H9 (cell line): ENCODE results near the gene PALM2AKAP2. TPM values are rescaled to one million over a fixed set of nuclear protein-coding genes. Genes with fewer than 3 reads are reported as not detected.
A peak's percentile ranks its signal among the peaks of the same experiment; 100 is the strongest.

Experiments
- DNase-seq: peaks from one replicate; pipeline ENCODE4 v3.0.0-alpha.2; 2017
- H2AFZ ChIP-seq: one replicate; pipeline ENCODE4 v1.6.1; 2013; ENCODE audit warnings: mild to moderate bottlenecking, low read length, control low read depth, moderate library complexity
- H2AK5ac ChIP-seq: 2 replicates; pipeline ENCODE4 v1.6.1; 2013; ENCODE audit warnings: low read length, control low read depth, mixed read lengths; ENCODE audit not compliant: insufficient read length
- H2BK120ac ChIP-seq: one replicate; pipeline ENCODE4 v1.6.1; 2013; ENCODE audit warnings: low read depth, mild to moderate bottlenecking, low read length, control low read depth, inconsistent platforms; ENCODE audit not compliant: poor library complexity, severe bottlenecking
- H2BK12ac ChIP-seq: 2 replicates; pipeline ENCODE4 v1.6.1; 2013; ENCODE audit warnings: low read length, control low read depth, mixed read lengths, low read depth; ENCODE audit not compliant: insufficient read length
- H2BK15ac ChIP-seq: 2 replicates; pipeline ENCODE4 v1.6.1; 2013; ENCODE audit warnings: low read depth, low read length, control low read depth
- H2BK20ac ChIP-seq: one replicate; pipeline ENCODE4 v1.6.1; 2013; ENCODE audit warnings: low read depth, mild to moderate bottlenecking, low read length, control low read depth, inconsistent platforms; ENCODE audit not compliant: poor library complexity, severe bottlenecking
- H2BK5ac ChIP-seq: 2 replicates; pipeline ENCODE4 v1.6.1; 2013; ENCODE audit warnings: low read length, control low read depth, mixed read lengths; ENCODE audit not compliant: insufficient read length
- H3K14ac ChIP-seq: 2 replicates; pipeline ENCODE4 v1.6.1; 2013; ENCODE audit warnings: low read length, control low read depth; ENCODE audit not compliant: insufficient read depth
- H3K18ac ChIP-seq: 2 replicates; pipeline ENCODE4 v1.6.1; 2013; ENCODE audit warnings: low read depth, mild to moderate bottlenecking, mixed read lengths, low read length, control low read depth; ENCODE audit not compliant: insufficient read length
- H3K23ac ChIP-seq: 2 replicates; pipeline ENCODE4 v1.6.1; 2013; ENCODE audit warnings: low read length, control low read depth, mixed read lengths, low read depth; ENCODE audit not compliant: insufficient read length
- H3K23me2 ChIP-seq: 2 replicates; pipeline ENCODE4 v1.6.1; 2013; ENCODE audit warnings: low read depth, mild to moderate bottlenecking, mixed read lengths, low read length, control low read depth; ENCODE audit not compliant: insufficient read length, poor library complexity, severe bottlenecking
- H3K27ac ChIP-seq: 2 replicates; pipeline ENCODE4 v1.5.1; 2013; ENCODE audit warnings: low read length, control low read depth, mixed read lengths, low read depth; ENCODE audit not compliant: insufficient read length
- H3K27me3 ChIP-seq: 2 replicates; pipeline ENCODE4 v1.6.1; 2013; ENCODE audit warnings: low read length, control low read depth, inconsistent platforms; ENCODE audit not compliant: insufficient read depth
- H3K4ac ChIP-seq: 2 replicates; pipeline ENCODE4 v1.6.1; 2013; ENCODE audit warnings: low read depth, mild to moderate bottlenecking, control low read depth, inconsistent platforms, low read length, moderate library complexity
- H3K4me1 ChIP-seq: 2 replicates; pipeline ENCODE4 v1.6.1; 2013; ENCODE audit warnings: low read length, control low read depth, inconsistent platforms; ENCODE audit not compliant: insufficient read depth
- H3K4me2 ChIP-seq: 2 replicates; pipeline ENCODE4 v1.6.1; 2013; ENCODE audit warnings: low read length, control low read depth, mixed read lengths; ENCODE audit not compliant: insufficient read length, insufficient read depth
- H3K56ac ChIP-seq: 2 replicates; pipeline ENCODE4 v1.6.1; 2013; ENCODE audit warnings: low read depth, mild to moderate bottlenecking, mixed read lengths, low read length, control low read depth; ENCODE audit not compliant: insufficient read length
- H3K79me1 ChIP-seq: 2 replicates; pipeline ENCODE4 v1.6.1; 2013; ENCODE audit warnings: low read depth, mild to moderate bottlenecking, moderate library complexity, low read length, control low read depth, inconsistent platforms; ENCODE audit not compliant: insufficient read depth, poor library complexity, severe bottlenecking
- H3K79me2 ChIP-seq: 2 replicates; pipeline ENCODE4 v1.6.1; 2013; ENCODE audit warnings: low read length, control low read depth, inconsistent platforms; ENCODE audit not compliant: insufficient read depth
- H3K9ac ChIP-seq: 2 replicates; pipeline ENCODE4 v1.6.1; 2013; ENCODE audit warnings: low read length, control low read depth, mixed read lengths; ENCODE audit not compliant: insufficient read length; ENCODE audit errors: extremely low read depth
- H3K9me3 ChIP-seq: one replicate; pipeline ENCODE4 v1.6.1; 2013; ENCODE audit warnings: low read depth, low read length, inconsistent platforms; ENCODE audit not compliant: control insufficient read depth
- H3T11ph ChIP-seq: one replicate; pipeline ENCODE4 v1.6.1; 2013; ENCODE audit warnings: mild to moderate bottlenecking, low read length, control low read depth, inconsistent platforms
- H4K20me1 ChIP-seq: one replicate; pipeline ENCODE4 v1.6.1; 2013; ENCODE audit not compliant: control insufficient read depth, insufficient read length, insufficient read depth
- H4K5ac ChIP-seq: 2 replicates; pipeline ENCODE4 v1.6.1; 2013; ENCODE audit warnings: low read depth, mild to moderate bottlenecking, mixed read lengths, low read length, control low read depth; ENCODE audit not compliant: insufficient read length
- H4K8ac ChIP-seq: replicated peaks from 2 replicates; pipeline ENCODE4 v1.6.1; 2013; ENCODE audit warnings: low read length, control low read depth, mixed read lengths, low read depth; ENCODE audit not compliant: insufficient read length
- H4K91ac ChIP-seq: 2 replicates; pipeline ENCODE4 v1.6.1; 2013; ENCODE audit warnings: low read depth, mild to moderate bottlenecking, moderate library complexity, mixed read lengths, low read length, control low read depth; ENCODE audit not compliant: insufficient read length
- H3K27ac Mint-ChIP-seq, 3 experiments: 2 replicates in 2 of 3; 3 replicates in 1 of 3; pipeline ENCODE4 v1.8.0; 2020 to 2021; ENCODE audit warnings: mixed read lengths in 3 of 3, mild to moderate bottlenecking in 1 of 3, moderate library complexity in 1 of 3
- H3K27me3 Mint-ChIP-seq: 2 replicates; pipeline ENCODE4 v1.8.0; 2021; ENCODE audit warnings: low read depth, mild to moderate bottlenecking, moderate library complexity, mixed read lengths
- H3K36me3 Mint-ChIP-seq, 3 experiments: 2 replicates in 2 of 3; 3 replicates in 1 of 3; pipeline ENCODE4 v1.8.0; 2020 to 2021; ENCODE audit warnings: low read depth in 3 of 3, mixed read lengths in 3 of 3; ENCODE audit not compliant: insufficient read depth in 1 of 3
- H3K4me1 Mint-ChIP-seq, 2 experiments: 2 replicates each; pipeline ENCODE4 v1.8.0; 2020; ENCODE audit warnings: mixed read lengths in 2 of 2
- H3K4me3 Mint-ChIP-seq, 2 experiments: 2 replicates in 1 of 2; 3 replicates in 1 of 2; pipeline ENCODE4 v1.8.0; 2020 to 2021; ENCODE audit warnings: mild to moderate bottlenecking in 2 of 2, mixed read lengths in 2 of 2, moderate library complexity in 1 of 2
- H3K9me3 Mint-ChIP-seq, 2 experiments: 2 replicates in 1 of 2; 3 replicates in 1 of 2; pipeline ENCODE4 v1.8.0; 2020; ENCODE audit warnings: mild to moderate bottlenecking in 2 of 2, mixed read lengths in 2 of 2, moderate library complexity in 1 of 2
- CTCF ChIP-seq: fragments of 200-600 bp; sonication (generic); conservative IDR thresholded peaks from 3 replicates; pipeline ENCODE4 v1.8.0; 2021; ENCODE audit warnings: antibody characterized with exemption, mild to moderate bottlenecking
- WGBS: extraction: QIAGEN DNeasy Blood & Tissue Kit; methylation state at CpG from one replicate; pipeline ENCODE4 v1.1.7; 2013; ENCODE audit warnings: missing lambda C conversion rate, low lambda C conversion rate, mixed read lengths; ENCODE audit not compliant: insufficient read length; ENCODE audit errors: extremely low coverage; 5-methylcytosine and 5-hydroxymethylcytosine counted together
- total RNA-seq: library from RNA; stranded (reverse); gene quantifications from 2 replicates; pipeline ENCODE4 v1.2.1, GENCODE V29; 2021

The PALM2AKAP2 gene
- total RNA-seq, 1 experiment from 2014 or later: 3.6 TPM

GRCh38 chr9:109767404-109767803, 12.6 kb upstream of the PALM2AKAP2 start:
- Histone ChIP-seq H2BK20ac (no peak overlapping the region), H2BK12ac (no peak overlapping the region), H3K79me2 (no peaks in the 10 kb centered on the region), H2BK5ac (no peak overlapping the region), H4K91ac (no peak overlapping the region), H2BK120ac (no peak overlapping the region), H3K56ac (no peak overlapping the region), H3K23ac (no peak overlapping the region), H3K14ac (no peak overlapping the region), H4K8ac (no peak overlapping the region), H3K4me2 (peak overlapping the region; percentile 12), H2AK5ac (no peak overlapping the region), H2BK15ac (no peak overlapping the region), H3K4ac (no peak overlapping the region), H3K79me1 (no peaks in the 10 kb centered on the region), H4K5ac (no peak overlapping the region), H3K27me3 (no peaks in the 10 kb centered on the region), H3K27ac (no peak overlapping the region), H3T11ph (no peak overlapping the region), H3K4me1 (peaks cover 12% of the 10 kb centered on the region; the same call in 1 of the 2 replicates), H3K9ac (no peak overlapping the region), H4K20me1 (no peaks in the 10 kb centered on the region), H3K18ac (no peak overlapping the region), H3K23me2 (no peaks in the 10 kb centered on the region), H3K9me3 (no peaks in the 10 kb centered on the region), H2AFZ (peak overlapping the region; percentile 90)
- peak; percentile 80 for DNase-seq
- H3K27me3 Mint-ChIP-seq: peaks cover 3% of the 10 kb centered on the region
- peaks cover 58 to 60% of the 10 kb centered on the region in 2 experiments for H3K4me1 Mint-ChIP-seq
- no peaks in the 10 kb centered on the region; a peak in 1 of 7 replicates for H3K36me3 Mint-ChIP-seq
- peak overlapping the region in 1 of 2 experiments; percentile 10; a peak in 2 of 5 replicates for H3K4me3 Mint-ChIP-seq
- no CpG with 5 or more reads among the region's 4 CpGs for WGBS
- H3K27ac Mint-ChIP-seq: peak overlapping the region in 2 of 3 experiments; percentile 34 to 75; a peak in 4 of 7 replicates
- TF ChIP-seq CTCF: no peak
- no peaks in the 10 kb centered on the region for H3K9me3 Mint-ChIP-seq
